Testis (tissue), 2 donors: ENCODE data around the gene REPS2.

Source experiments
- CTCF ChIP-seq, 3 experiments: fragments of 450-650 bp in 2 of 3; fragments of 200-600 bp in 1 of 3; sonication (generic) in 1 of 3; IDR thresholded peaks; one replicate each; pipeline ENCODE4 v1.5.1; 2016 to 2019; ENCODE audit warnings: antibody characterized with exemption in 3 of 3, mild to moderate bottlenecking in 2 of 3, moderate library complexity in 1 of 3
- POLR2A ChIP-seq: fragments of 450-650 bp; IDR thresholded peaks from one replicate; pipeline ENCODE4 v1.6.1; 2017; ENCODE audit warnings: antibody characterized with exemption, mild to moderate bottlenecking, moderate library complexity

DNA sequence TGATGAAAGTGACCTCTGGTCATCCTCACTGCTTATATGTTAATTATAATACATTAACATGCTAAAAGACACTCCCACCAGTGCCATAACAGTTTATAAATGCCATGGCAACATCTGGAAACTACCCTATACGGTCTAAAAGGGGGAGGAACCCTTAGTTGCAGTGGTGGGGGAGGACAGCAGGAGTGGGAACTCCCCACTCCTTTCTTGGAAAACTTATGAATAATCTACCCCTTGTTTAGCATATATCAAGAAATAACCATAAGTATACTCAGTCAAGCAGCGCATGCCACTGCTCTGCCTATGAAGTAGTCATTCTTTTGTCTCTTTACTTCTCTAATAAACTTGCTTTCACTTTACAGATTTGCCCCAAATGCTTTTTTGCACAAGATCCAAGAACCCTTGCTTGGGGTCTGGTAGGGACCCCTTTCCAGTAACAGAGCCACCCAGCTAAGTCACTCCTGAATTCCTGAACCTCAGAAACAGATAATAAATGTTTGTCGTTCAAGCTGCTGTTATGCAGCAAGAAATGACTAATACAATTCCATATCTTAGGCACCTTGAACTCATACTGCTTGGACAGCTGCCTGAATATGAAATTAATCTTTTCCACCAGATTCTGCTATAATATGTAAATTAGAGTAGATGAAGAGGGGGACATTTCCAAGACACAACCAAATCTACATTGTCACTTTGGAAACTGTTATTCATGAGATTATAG lies 14.4 kb upstream of the REPS2 start:
- TF ChIP-seq CTCF (IDR thresholded peaks at IDR 0.05) (no peak), POLR2A (no peak)
